ENCODE measurements around the gene OLFML3. TPM values are rescaled to one million over a fixed set of nuclear protein-coding genes. Genes with fewer than 3 reads are reported as not detected.

Gene OLFML3
- total and polyA plus RNA-seq, 2 of the 8 experiments (the other 6 are each of a cell fraction or from before 2014, with no cell fraction given), result 56.0 to 72.3 TPM

GRCh38 chr1:113935176-113935575, 44.1 kb upstream of the OLFML3 start:
- H3K23ac ChIP-seq (ENCODE audit: insufficient read length), result no peak overlapping the region
- H3K9ac ChIP-seq (replicated peaks in 1 of 4; ENCODE audit: extremely low read depth in 1 of 4, low read depth in 3 of 4, low read length in 3 of 4), result no peak overlapping the region
- H3K79me1 ChIP-seq (ENCODE audit: low read depth, low read length), result peaks cover 5% of the 10 kb centered on the region
- H3K27me3 ChIP-seq (replicated peaks in 1 of 4; ENCODE audit: control insufficient read depth in 3 of 4, extremely low read depth in 1 of 4, insufficient read depth in 3 of 4, low read length in 3 of 4), result no peaks in the 10 kb centered on the region
- peaks cover 0 to 11% of the 10 kb centered on the region in 2 experiments for H4K20me1 ChIP-seq (replicated peaks in 1 of 2; ENCODE audit: control insufficient read depth in 1 of 2, insufficient read depth in 2 of 2, low read length in 2 of 2)
- no peak overlapping the region for H2BK120ac ChIP-seq (replicated peaks; ENCODE audit: low read depth, low read length)
- H2BK15ac ChIP-seq (ENCODE audit: low read length), result no peak overlapping the region
- H3K56ac ChIP-seq (replicated peaks; ENCODE audit: insufficient read length, low read depth, low read length), result no peak overlapping the region
- no peak for DNase-seq (ENCODE audit: low read depth in 1 of 2, low spot score in 2 of 2)
- H3K4me3 ChIP-seq (ENCODE audit: extremely low read depth in 1 of 4, insufficient read depth in 2 of 4, low read depth in 3 of 4, low read length in 4 of 4), result no peak overlapping the region
- H3K27ac ChIP-seq (ENCODE audit: low read depth, low read length), result no peak overlapping the region
- ChIA-PET CTCF (ENCODE audit: partially characterized antibody) (interaction anchor here (0.7 to 1.4 kb wide), 2 partner anchors 15 to 99 kb away, joined by 3 read pairs; no protein-coding TSS in a partner anchor), POLR2A (ENCODE audit: partially characterized antibody) (no interaction called here)
- no peak overlapping the region for H3K18ac ChIP-seq (ENCODE audit: extremely low read depth, low read length)
- H3K14ac ChIP-seq (ENCODE audit: insufficient read length), result no peak overlapping the region
- no peak overlapping the region for H2BK12ac ChIP-seq (ENCODE audit: low read depth, low read length)
- no peak overlapping the region for H3K4ac ChIP-seq (replicated peaks; ENCODE audit: insufficient read length, low read depth, low read length)
- no peak overlapping the region for H2AFZ ChIP-seq (ENCODE audit: low read length)
- H3K23me2 ChIP-seq (ENCODE audit: low read depth, low read length), result peaks cover 5% of the 10 kb centered on the region; the same call in 1 of the 2 replicates
- H3K4me1 ChIP-seq (replicated peaks in 1 of 4; ENCODE audit: control insufficient read depth in 3 of 4, insufficient read depth in 4 of 4, low read length in 3 of 4), result peaks cover 0 to 3% (median 1%) of the 10 kb centered on the region in 4 experiments; a peak in 5 of 7 replicates
- H4K8ac ChIP-seq (ENCODE audit: extremely low read depth, insufficient read depth, low read length), result no peak overlapping the region
- no peak overlapping the region for H4K91ac ChIP-seq (replicated peaks; ENCODE audit: insufficient read length, low read length)
- no peak overlapping the region for H2AK5ac ChIP-seq (ENCODE audit: low read depth, low read length)
- no peaks in the 10 kb centered on the region for H3K9me3 ChIP-seq (ENCODE audit: insufficient read depth in 2 of 2, low read depth in 1 of 2, low read length in 1 of 2)
- H4K5ac ChIP-seq (ENCODE audit: insufficient read length, low read depth, low read length), result no peak overlapping the region
- FAIRE-seq, result no peak
- H2BK5ac ChIP-seq (ENCODE audit: low read depth, low read length), result no peak overlapping the region
- no peaks in the 10 kb centered on the region for H3K36me3 ChIP-seq (ENCODE audit: control insufficient read depth in 2 of 4, insufficient read depth in 4 of 4, low read length in 3 of 4)
- H3K79me2 ChIP-seq (ENCODE audit: control insufficient read depth in 1 of 2, insufficient read depth in 2 of 2, low read length in 2 of 2), result peaks cover 22 to 97% of the 10 kb centered on the region in 2 experiments
- H3K4me2 ChIP-seq (ENCODE audit: insufficient read depth in 1 of 2, low read depth in 2 of 2, low read length in 2 of 2), result no peak overlapping the region
- 100% methylated on average over 1 of the region's 1 CpG; no CpG with 5 or more reads in 1 of the 2 experiments for WGBS, 2 experiments (ENCODE audit: extremely low coverage in 1 of 2, insufficient coverage in 1 of 2, insufficient read length in 1 of 2, insufficient replicate concordance in 2 of 2, low coverage in 1 of 2, low lambda C conversion rate in 2 of 2, missing lambda C conversion rate in 1 of 2)
- H2BK20ac ChIP-seq (ENCODE audit: low read length), result no peak overlapping the region
- TF ChIP-seq KDM1A (IDR thresholded peaks at IDR 0.05; ENCODE audit: borderline replicate concordance, low read length) (peak; percentile 62; the same call in 1 of the 2 replicates), SIRT6 (IDR thresholded peaks at IDR 0.05; ENCODE audit: low read length) (no peak)

All from H1 (cell line).